Right kidney (tissue), 1 donor: Measurements from ENCODE around the gene SEC24D.
"Not testable (repeated sequence)": the region's sequence is repeated elsewhere in the genome, so short reads cannot be mapped to it uniquely, and the experiment has no call there.

ENCODE experiments used
- DNase-seq: peaks from one replicate; pipeline ENCODE4 v3.0.0-alpha.2; 2016

Gene SEC24D

GRCh38 chr4:118814058-118814457 lies 21.9 kb downstream of the SEC24D start:
- no peak for DNase-seq

- no peak for DNase-seq
Observed at GRCh38 chr4:118813561-118813960, 22.4 kb downstream of the SEC24D start.

- no peak for DNase-seq
Observed at GRCh38 chr4:118811832-118812231, 24.1 kb downstream of the SEC24D start.

- DNase-seq, result no peak
Observed at GRCh38 chr4:118810991-118811764, 24.7 kb downstream of the SEC24D start.

GRCh38 chr4:118807659-118808058 lies 28.3 kb downstream of the SEC24D start:
- DNase-seq, result no peak

- DNase-seq, result no peak
Observed at GRCh38 chr4:118803253-118803652, 32.7 kb downstream of the SEC24D start.

- DNase-seq, result no peak
Observed at GRCh38 chr4:118801895-118802575, 33.9 kb downstream of the SEC24D start.

- DNase-seq, result no peak
Observed at GRCh38 chr4:118799231-118799942, 36.5 kb downstream of the SEC24D start.

- no peak for DNase-seq
Observed at GRCh38 chr4:118798658-118799057, 37.3 kb downstream of the SEC24D start.

GRCh38 chr4:118797558-118798142 lies 38.3 kb downstream of the SEC24D start:
- no peak for DNase-seq

- DNase-seq, result not testable (repeated sequence)
Observed at GRCh38 chr4:118791690-118792446, 44.1 kb downstream of the SEC24D start.

GRCh38 chr4:118790544-118790943 lies 45.4 kb downstream of the SEC24D start:
- no peak for DNase-seq

GRCh38 chr4:118788911-118789310 lies 47.0 kb downstream of the SEC24D start:
- DNase-seq, result no peak

- DNase-seq, result no peak
Observed at GRCh38 chr4:118787844-118788380, 48.0 kb downstream of the SEC24D start.

GRCh38 chr4:118784776-118785175 lies 51.1 kb downstream of the SEC24D start:
- DNase-seq, result no peak

GRCh38 chr4:118783887-118784286 lies 52.0 kb downstream of the SEC24D start:
- DNase-seq, result no peak

GRCh38 chr4:118782886-118783285 lies 53.0 kb downstream of the SEC24D start:
- not testable (repeated sequence) for DNase-seq

- DNase-seq, result not testable (repeated sequence)
Observed at GRCh38 chr4:118777649-118778048, 58.3 kb downstream of the SEC24D start.

- DNase-seq, result not testable (repeated sequence)
Observed at GRCh38 chr4:118776955-118777640, 58.8 kb downstream of the SEC24D start.

GRCh38 chr4:118776157-118776954 lies 59.6 kb downstream of the SEC24D start:
- DNase-seq, result no peak
